ENCODE measurements around the gene KLK15. TPM values are rescaled to one million over a fixed set of nuclear protein-coding genes. Genes with fewer than 3 reads are reported as not detected.

The KLK15 gene
- total RNA-seq, 1 donor from 2014 or later, result not detected

DNA sequence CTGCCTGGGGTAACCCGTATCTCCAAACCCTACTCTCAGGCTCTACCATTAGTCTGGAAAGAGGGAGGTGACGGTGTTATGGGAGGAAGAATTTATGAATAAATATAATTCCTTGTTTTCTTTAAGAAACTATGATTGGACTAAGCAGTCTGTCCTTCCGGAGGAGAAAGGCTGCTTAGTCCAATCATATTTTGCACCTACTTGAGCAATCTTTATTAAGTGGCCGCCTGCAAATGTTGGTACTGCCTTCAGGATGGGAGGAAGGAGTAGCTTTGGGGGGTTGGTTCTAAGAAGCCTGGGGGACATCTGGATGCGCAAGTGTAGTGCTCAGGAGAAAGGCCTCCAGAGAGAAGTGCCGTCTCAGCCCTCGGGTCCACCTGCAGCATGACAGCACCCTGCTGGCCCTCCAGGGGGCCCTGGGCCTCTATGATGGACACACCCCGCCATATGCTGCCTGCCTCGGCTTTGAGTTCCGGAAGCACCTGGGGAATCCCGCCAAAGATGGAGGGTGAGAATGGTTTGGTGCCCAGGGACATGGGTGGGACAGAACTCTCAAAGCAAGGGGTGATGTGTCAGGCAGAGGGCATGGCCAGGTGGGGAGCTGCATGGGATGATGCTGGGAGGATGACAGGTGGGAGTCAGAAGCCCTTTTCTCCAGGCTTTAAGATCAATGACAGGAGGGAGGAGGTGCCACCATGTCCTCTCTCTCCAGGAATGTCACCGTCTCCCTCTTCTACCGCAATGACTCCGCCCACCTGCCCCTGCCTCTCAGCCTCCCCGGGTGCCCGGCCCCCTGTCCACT, 39.1 kb downstream of the KLK15 start:
- H3K9ac ChIP-seq (ENCODE audit: low read length), result no peak overlapping the region
- H3K4me1 Mint-ChIP-seq (ENCODE audit: low read depth, unreplicated experiment), result no peaks in the 10 kb centered on the region
- no peaks in the 10 kb centered on the region for H3K9me3 ChIP-seq (ENCODE audit: insufficient read depth, low read depth, low read length)
- no peak overlapping the region for H3K4me3 Mint-ChIP-seq (ENCODE audit: unreplicated experiment)
- H3K36me3 ChIP-seq (ENCODE audit: insufficient read depth, low read length), result peaks cover 9% of the 10 kb centered on the region
- peaks cover 8% of the 10 kb centered on the region for H3K36me3 Mint-ChIP-seq (ENCODE audit: low read depth, unreplicated experiment)
- no peaks in the 10 kb centered on the region for H3K27me3 ChIP-seq (ENCODE audit: insufficient read depth, low read length)
- H4K20me1 ChIP-seq (ENCODE audit: insufficient read depth, low read length), result peaks cover 44% of the 10 kb centered on the region
- H3K4me3 ChIP-seq (ENCODE audit: insufficient read depth, low read depth, low read length), result no peak overlapping the region
- H3K79me2 ChIP-seq (ENCODE audit: insufficient read depth, low read length), result peaks cover 13% of the 10 kb centered on the region
- DNase-seq (ENCODE audit: low read depth) (no peak), FAIRE-seq (no peak)
- peaks cover 4% of the 10 kb centered on the region for H3K9me3 Mint-ChIP-seq (ENCODE audit: unreplicated experiment)
- TF ChIP-seq EZH2 (IDR thresholded peaks at IDR 0.05; ENCODE audit: insufficient read depth, low read length), result no peak
- TF ChIP-seq, protein P1, sequence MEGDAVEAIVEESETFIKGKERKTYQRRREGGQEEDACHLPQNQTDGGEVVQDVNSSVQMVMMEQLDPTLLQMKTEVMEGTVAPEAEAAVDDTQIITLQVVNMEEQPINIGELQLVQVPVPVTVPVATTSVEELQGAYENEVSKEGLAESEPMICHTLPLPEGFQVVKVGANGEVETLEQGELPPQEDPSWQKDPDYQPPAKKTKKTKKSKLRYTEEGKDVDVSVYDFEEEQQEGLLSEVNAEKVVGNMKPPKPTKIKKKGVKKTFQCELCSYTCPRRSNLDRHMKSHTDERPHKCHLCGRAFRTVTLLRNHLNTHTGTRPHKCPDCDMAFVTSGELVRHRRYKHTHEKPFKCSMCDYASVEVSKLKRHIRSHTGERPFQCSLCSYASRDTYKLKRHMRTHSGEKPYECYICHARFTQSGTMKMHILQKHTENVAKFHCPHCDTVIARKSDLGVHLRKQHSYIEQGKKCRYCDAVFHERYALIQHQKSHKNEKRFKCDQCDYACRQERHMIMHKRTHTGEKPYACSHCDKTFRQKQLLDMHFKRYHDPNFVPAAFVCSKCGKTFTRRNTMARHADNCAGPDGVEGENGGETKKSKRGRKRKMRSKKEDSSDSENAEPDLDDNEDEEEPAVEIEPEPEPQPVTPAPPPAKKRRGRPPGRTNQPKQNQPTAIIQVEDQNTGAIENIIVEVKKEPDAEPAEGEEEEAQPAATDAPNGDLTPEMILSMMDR (IDR thresholded peaks at IDR 0.05; ENCODE audit: insufficient read depth, low read depth, low read length), result no peak
- H3K4me2 ChIP-seq (ENCODE audit: low read length), result no peak overlapping the region
- H3K4me1 ChIP-seq (ENCODE audit: insufficient read depth, low read length), result no peaks in the 10 kb centered on the region
- peaks cover 5% of the 10 kb centered on the region for H3K27me3 Mint-ChIP-seq (ENCODE audit: low read depth, unreplicated experiment)
- H3K27ac ChIP-seq (ENCODE audit: low read depth, low read length), result no peak overlapping the region
- no peak overlapping the region for H3K27ac Mint-ChIP-seq (ENCODE audit: unreplicated experiment)
- no peak overlapping the region for H2AFZ ChIP-seq (ENCODE audit: low read depth, low read length)

- H3K27ac ChIP-seq (ENCODE audit: low read depth, low read length), result no peak overlapping the region
- H3K9me3 ChIP-seq (ENCODE audit: insufficient read depth, low read depth, low read length), result no peaks in the 10 kb centered on the region
- H3K27me3 ChIP-seq (ENCODE audit: insufficient read depth, low read length), result no peaks in the 10 kb centered on the region
- H3K4me2 ChIP-seq (ENCODE audit: low read length), result no peak overlapping the region
- Mint-ChIP-seq H3K4me1 (ENCODE audit: low read depth, unreplicated experiment) (no peaks in the 10 kb centered on the region), H3K4me3 (ENCODE audit: unreplicated experiment) (no peak overlapping the region), H3K27me3 (ENCODE audit: low read depth, unreplicated experiment) (peaks cover 5% of the 10 kb centered on the region), H3K36me3 (ENCODE audit: low read depth, unreplicated experiment) (peaks cover 8% of the 10 kb centered on the region), H3K9me3 (ENCODE audit: unreplicated experiment) (peaks cover 4% of the 10 kb centered on the region), H3K27ac (ENCODE audit: unreplicated experiment) (no peak overlapping the region)
- H3K36me3 ChIP-seq (ENCODE audit: insufficient read depth, low read length), result peaks cover 9% of the 10 kb centered on the region
- DNase-seq (ENCODE audit: low read depth) (no peak), FAIRE-seq (no peak)
- no peaks in the 10 kb centered on the region for H3K4me1 ChIP-seq (ENCODE audit: insufficient read depth, low read length)
- no peak overlapping the region for H3K4me3 ChIP-seq (ENCODE audit: insufficient read depth, low read depth, low read length)
- peaks cover 8% of the 10 kb centered on the region for H3K79me2 ChIP-seq (ENCODE audit: insufficient read depth, low read length)
- TF ChIP-seq, protein P1 (IDR thresholded peaks at IDR 0.05; ENCODE audit: insufficient read depth, low read depth, low read length), result no peak
- no peak for TF ChIP-seq EZH2 (IDR thresholded peaks at IDR 0.05; ENCODE audit: insufficient read depth, low read length)
- peaks cover 37% of the 10 kb centered on the region for H4K20me1 ChIP-seq (ENCODE audit: insufficient read depth, low read length)
- H2AFZ ChIP-seq (ENCODE audit: low read depth, low read length), result no peak overlapping the region
- H3K9ac ChIP-seq (ENCODE audit: low read length), result no peak overlapping the region
These were observed 39.8 kb downstream of the KLK15 start for GRCh38 chr19:50793558-50794065.

Data from astrocyte (in vitro differentiated cells and primary cell).